K562 (cell line): Measurements from ENCODE around the gene RARRES2. TPM values are rescaled to one million over a fixed set of nuclear protein-coding genes. Genes with fewer than 3 reads are reported as not detected.

Source experiments
- ATAC-seq: fragments of 200-7000 bp; cut with Tn5 transposase; 3 replicates; pipeline ENCODE4 v1.9.1; 2020; ENCODE audit warnings: moderate library complexity
- BruUV-seq: library from RNA; stranded (reverse); fragments of 400-500 nt; replicated peaks from 2 replicates; lab custom pipeline; 2021; lab: Mats Ljungman, UMichigan
- CTCF ChIA-PET: fragments of 300-600 bp; formaldehyde crosslinking; extraction: SDS; loops from one replicate; lab custom pipeline; 2021; ENCODE audit warnings: low intra/inter-chr PET ratio; lab: Yijun Ruan, JAX
- POLR2A ChIA-PET: fragments of 300-600, 350-650 bp; sonication (Branson Sonifier 250); formaldehyde crosslinking; extraction: SDS; loops from one replicate; lab custom pipeline; 2021; ENCODE audit warnings: antibody characterized with exemption, inconsistent platforms; lab: Yijun Ruan, JAX
- DNase-seq, 4 experiments: peaks; one replicate each; pipeline versions ENCODE4 v3.0.0 to v3.0.0-alpha.2; 2011 to 2018; ENCODE audit warnings: low spot score in 3 of 4, mixed read lengths in 3 of 4; ENCODE audit errors: extremely low read depth in 1 of 4
- FAIRE-seq: peaks from 2 replicates; lab custom pipeline; 2011; peaks lifted over from hg19 to GRCh38; lab: Jason Lieb, UNC
- H2AFZ ChIP-seq: 2 replicates; pipeline ENCODE4 v1.6.0; 2011; ENCODE audit warnings: low read depth, low read length, control low read depth, inconsistent platforms
- H3K27ac ChIP-seq: fragments of 200-600 bp; 3 replicates; pipeline ENCODE4 v1.8.0; 2011; ENCODE audit warnings: low read depth, mild to moderate bottlenecking, control low read depth, inconsistent platforms, low read length, moderate library complexity, mixed read lengths; ENCODE audit errors: extremely low read depth
- H3K27me3 ChIP-seq, 2 experiments: fragments of 300-600 bp in 1 of 2; 2 replicates in 1 of 2; 3 replicates in 1 of 2; pipeline versions ENCODE4 v1.6.0 to v1.8.0; 2011; ENCODE audit warnings: inconsistent platforms in 2 of 2, low read length in 2 of 2, mild to moderate bottlenecking in 1 of 2, mixed read lengths in 1 of 2, moderate library complexity in 1 of 2; ENCODE audit not compliant: control insufficient read depth in 2 of 2, insufficient read depth in 2 of 2
- H3K36me3 ChIP-seq: fragments of 300-600 bp; 3 replicates; pipeline ENCODE4 v1.8.0; 2011; ENCODE audit warnings: mild to moderate bottlenecking, low read length, inconsistent platforms; ENCODE audit not compliant: control insufficient read depth, insufficient read depth
- H3K4me1 ChIP-seq, 2 experiments: fragments of 200-600 bp in 1 of 2; replicated peaks in 1 of 2; 2 replicates in 1 of 2; 3 replicates in 1 of 2; pipeline versions ENCODE4 v1.5.1 to v1.8.0; 2011; ENCODE audit warnings: inconsistent platforms in 2 of 2, low read length in 2 of 2, mild to moderate bottlenecking in 1 of 2, mixed read lengths in 1 of 2, moderate library complexity in 1 of 2; ENCODE audit not compliant: control insufficient read depth in 2 of 2, insufficient read depth in 2 of 2
- H3K4me2 ChIP-seq: 2 replicates; pipeline ENCODE4 v1.6.1; 2011; ENCODE audit warnings: low read length, control low read depth, inconsistent platforms, mixed read lengths; ENCODE audit not compliant: insufficient read depth
- H3K4me3 ChIP-seq: fragments of 200-600 bp; sonication (generic), shearing (Covaris generic); 2 replicates; pipeline ENCODE4 v1.5.1; 2016; ENCODE audit warnings: control low read depth, inconsistent platforms
- H3K79me2 ChIP-seq: fragments of 200-600 bp; 3 replicates; pipeline ENCODE4 v1.8.0; 2011; ENCODE audit warnings: low read length, inconsistent platforms; ENCODE audit not compliant: control insufficient read depth, insufficient read depth
- H3K9ac ChIP-seq, 2 experiments: 2 replicates each; pipeline versions ENCODE4 v1.6.0 to v1.6.1; 2011; ENCODE audit warnings: low read depth in 2 of 2, low read length in 2 of 2, control low read depth in 1 of 2, inconsistent platforms in 1 of 2, mild to moderate bottlenecking in 1 of 2, mixed read lengths in 1 of 2; ENCODE audit not compliant: insufficient read depth in 1 of 2
- H3K9me1 ChIP-seq: one replicate; pipeline ENCODE4 v1.6.0; 2011; ENCODE audit warnings: inconsistent platforms, mild to moderate bottlenecking, low read length, moderate library complexity; ENCODE audit not compliant: control insufficient read depth, insufficient read depth
- H3K9me3 ChIP-seq: replicated peaks from 2 replicates; pipeline ENCODE4 v1.5.1; 2011; ENCODE audit warnings: low read depth, low read length, inconsistent platforms; ENCODE audit not compliant: control insufficient read depth, insufficient read depth
- H4K20me1 ChIP-seq: replicated peaks from 2 replicates; pipeline ENCODE4 v1.6.1; 2011; ENCODE audit warnings: low read length, inconsistent platforms, mixed read lengths; ENCODE audit not compliant: control insufficient read depth, insufficient read depth
- CBFA2T3 ChIP-seq: fragments of 450-650 bp; IDR thresholded peaks from 2 replicates; pipeline ENCODE4 v1.6.1; 2017
- MBD2 ChIP-seq: sonication (generic); IDR thresholded peaks from 2 replicates; pipeline ENCODE4 v1.6.1; 2016; ENCODE audit warnings: low read depth, borderline replicate concordance
- POLR2G ChIP-seq: fragments of 200-400 bp; formaldehyde crosslinking; IDR thresholded peaks from 2 replicates; pipeline ENCODE4 v1.6.1; 2017; ENCODE audit warnings: low read depth, mild to moderate bottlenecking, antibody characterized with exemption, low read length, moderate library complexity
- RBFOX2 ChIP-seq: fragments of 200-400 bp; formaldehyde crosslinking; IDR thresholded peaks from 2 replicates; pipeline ENCODE4 v1.6.1; 2017; ENCODE audit warnings: low read depth, mild to moderate bottlenecking, low read length, moderate library complexity
- ZFX ChIP-seq: sonication (generic); formaldehyde crosslinking; IDR thresholded peaks from 2 replicates; pipeline ENCODE4 v1.8.0; 2022; ENCODE audit warnings: mild to moderate bottlenecking, missing genetic modification reagents, moderate library complexity
- ZNF3 ChIP-seq: fragments of 250-450 bp; sonication (Bioruptor Pico); IDR thresholded peaks from 2 replicates; pipeline ENCODE4 v1.5.0; 2021; ENCODE audit warnings: mild to moderate bottlenecking, moderate library complexity
- WGBS: fragments of 100-300 bp; shearing (Covaris generic); methylation state at CpG from one replicate; pipeline ENCODE4 v1.1.6; 2016; ENCODE audit warnings: low coverage, mixed read lengths; ENCODE audit not compliant: insufficient coverage; ENCODE audit errors: missing lambda C conversion rate; 5-methylcytosine and 5-hydroxymethylcytosine counted together
- in situ Hi-C: fragments of 300-500 bp; cut with MboI; formaldehyde crosslinking; loops from 4 replicates; pipeline ENCODE4 v1.15.0; 2018; ENCODE audit warnings: inconsistent platforms, mixed read lengths
- intact Hi-C: fragments of 100-400 bp; cut with micrococcal nuclease; formaldehyde crosslinking; loops from 2 replicates; pipeline ENCODE4 v1.14.2; 2022
- polyA plus RNA-seq, 8 experiments: library from polyadenylated mRNA; depleted of rRNA in 4 of 8; stranded (reverse) in 5 of 8; unstranded in 3 of 8; fragments of >200 nt; fragmentation: Nextera tagmentation in 2 of 8; fragmentation: Illumina TruSeq in 1 of 8; extraction: Ambion mirVana in 2 of 8; extraction: Trizol in 1 of 8; gene quantifications; 2 replicates each; pipeline versions ENCODE4 v1.2.1 to v1.2.3, GENCODE V29; 2011 to 2014; ENCODE audit warnings: inconsistent platforms in 1 of 8, missing spikeins in 1 of 8
- total RNA-seq, 7 experiments: library from RNA; depleted of rRNA in 6 of 7; stranded (reverse); fragments of >200 nt in 6 of 7; fragmentation: Illumina TruSeq in 2 of 7; extraction: Trizol in 2 of 7; gene quantifications; 2 replicates each; pipeline versions ENCODE4 v1.2.1 to v1.2.3, GENCODE V29; 2011 to 2021; ENCODE audit warnings: low replicate concordance in 1 of 7
- TF ChIP-seq, protein P1 (sequence below): sonication (generic); formaldehyde crosslinking; IDR thresholded peaks from 2 replicates; pipeline ENCODE4 v1.8.1; 2023; ENCODE audit warnings: mild to moderate bottlenecking, missing genetic modification reagents

Gene RARRES2
- total and polyA plus RNA-seq, 9 of the 15 experiments (the other 6 are each of a cell fraction or from before 2014, with no cell fraction given), result 0.11 to 1.7 (median 0.23) TPM; not detected in 6

- ChIA-PET POLR2A (interaction anchor here (0.9 to 2.4 kb wide), 5 partner anchors 8 to 40 kb away, joined by 3 to 6 read pairs (median 3); no protein-coding TSS in a partner anchor), CTCF (no interaction called here)
- FAIRE-seq (no peak), ATAC-seq (no peak), DNase-seq (peak in 1 of 4 experiments; percentile 14)
- H3K4me1 ChIP-seq, result peaks cover 0 to 17% of the 10 kb centered on the region in 2 experiments; a peak in 3 of 5 replicates
- H3K79me2 ChIP-seq, result peaks cover 31% of the 10 kb centered on the region
- H3K4me3 ChIP-seq, result no peak overlapping the region
- H3K9me3 ChIP-seq, result no peaks in the 10 kb centered on the region
- intact Hi-C loops, result no loop called here
- BruUV-seq, result no TSS peak
- TF ChIP-seq, protein P1, sequence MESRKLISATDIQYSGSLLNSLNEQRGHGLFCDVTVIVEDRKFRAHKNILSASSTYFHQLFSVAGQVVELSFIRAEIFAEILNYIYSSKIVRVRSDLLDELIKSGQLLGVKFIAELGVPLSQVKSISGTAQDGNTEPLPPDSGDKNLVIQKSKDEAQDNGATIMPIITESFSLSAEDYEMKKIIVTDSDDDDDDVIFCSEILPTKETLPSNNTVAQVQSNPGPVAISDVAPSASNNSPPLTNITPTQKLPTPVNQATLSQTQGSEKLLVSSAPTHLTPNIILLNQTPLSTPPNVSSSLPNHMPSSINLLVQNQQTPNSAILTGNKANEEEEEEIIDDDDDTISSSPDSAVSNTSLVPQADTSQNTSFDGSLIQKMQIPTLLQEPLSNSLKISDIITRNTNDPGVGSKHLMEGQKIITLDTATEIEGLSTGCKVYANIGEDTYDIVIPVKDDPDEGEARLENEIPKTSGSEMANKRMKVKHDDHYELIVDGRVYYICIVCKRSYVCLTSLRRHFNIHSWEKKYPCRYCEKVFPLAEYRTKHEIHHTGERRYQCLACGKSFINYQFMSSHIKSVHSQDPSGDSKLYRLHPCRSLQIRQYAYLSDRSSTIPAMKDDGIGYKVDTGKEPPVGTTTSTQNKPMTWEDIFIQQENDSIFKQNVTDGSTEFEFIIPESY, result peak; percentile 60; the same call in 1 of the 2 replicates
- TF ChIP-seq CBFA2T3 (no peak), ZFX (CRISPR knock-in tag) (peak; percentile 38; the same call in 1 of the 2 replicates), MBD2 (peak; percentile 14; the same call in 1 of the 2 replicates), ZNF3 (CRISPR knock-in tag) (no peak), POLR2G (peak; percentile 73), RBFOX2 (peak; percentile 67)
- H2AFZ ChIP-seq, result no peak overlapping the region
- in situ Hi-C loops, result no loop called here
- H3K27ac ChIP-seq, result no peak overlapping the region
- H3K36me3 ChIP-seq, result peaks cover 83% of the 10 kb centered on the region
- no peaks in the 10 kb centered on the region for H3K27me3 ChIP-seq
- peak overlapping the region in 1 of 2 experiments; percentile 30; a peak in 2 of 4 replicates for H3K9ac ChIP-seq
- H3K4me2 ChIP-seq, result no peak overlapping the region
- no peaks in the 10 kb centered on the region; the same call in 1 of the 2 replicates for H4K20me1 ChIP-seq
- WGBS, result 93% methylated on average over 19 of the region's 19 CpGs
- H3K9me1 ChIP-seq, result no peaks in the 10 kb centered on the region
Measured at GRCh38 chr7:150330211-150330885, 11.1 kb downstream of the RARRES2 start.
